ENCODE measurements around the gene CFAP65. TPM values are rescaled to one million over a fixed set of nuclear protein-coding genes. Genes with fewer than 3 reads are reported as not detected.

CFAP65 gene
- total and polyA plus RNA-seq, 2 of the 13 experiments (the other 11 are each of a cell fraction or from before 2014, with no cell fraction given) = 0.05 TPM; not detected in 1

- POLR2A ChIA-PET = interaction anchor here (1.0 kb wide), 1 partner anchor 13 kb away, joined by 3 read pairs; no protein-coding TSS in a partner anchor
- no peaks in the 10 kb centered on the region for H3K79me2 ChIP-seq (ENCODE audit: insufficient read depth, low read length)
- no TSS peak for BruUV-seq (replicated peaks)
- no peaks in the 10 kb centered on the region for H3K9me3 ChIP-seq (ENCODE audit: low read length)
- FAIRE-seq (no peak), DNase-seq (ENCODE audit: low spot score) (no peak), ATAC-seq (no peak)
- peaks cover 64% of the 10 kb centered on the region for H3K4me1 ChIP-seq (ENCODE audit: insufficient read depth, low read length)
- H3K4me2 ChIP-seq (ENCODE audit: low read depth, low read length) = no peak overlapping the region
- intact Hi-C loops (cut with micrococcal nuclease; ENCODE audit: unreplicated experiment) (no loop called here), in situ Hi-C loops (cut with HindIII; ENCODE audit: extremely low pct_ligation_motif_present, low pct_unique_long_range_greater_than_20kb) (no loop called here)
- H3K27me3 ChIP-seq (ENCODE audit: control insufficient read depth in 1 of 2, insufficient read depth in 2 of 2, low read length in 2 of 2) = no peaks in the 10 kb centered on the region
- H3K9ac ChIP-seq (ENCODE audit: insufficient read depth, low read depth, low read length) = no peak overlapping the region
- no peaks in the 10 kb centered on the region; the same call in 1 of the 2 replicates for H4K20me1 ChIP-seq (ENCODE audit: insufficient read depth, low read length)
- CTCF ChIA-PET (ENCODE audit: low intra/inter-chr PET ratio, low total read pairs) = no interaction called here
- H3K27ac ChIP-seq (ENCODE audit: extremely low read length, insufficient read depth, low read length) = no peak overlapping the region
- H3K36me3 ChIP-seq (replicated peaks in 1 of 2; ENCODE audit: control insufficient read depth in 1 of 2, insufficient read depth in 2 of 2, low read length in 2 of 2) = no peaks in the 10 kb centered on the region
- H3K4me3 ChIP-seq (replicated peaks in 1 of 3; ENCODE audit: insufficient read depth in 1 of 3, low read depth in 2 of 3, low read length in 3 of 3) = no peak overlapping the region
- H2AFZ ChIP-seq (ENCODE audit: low read length) = no peak overlapping the region
- TF ChIP-seq HNF1A (IDR thresholded peaks at IDR 0.05; ENCODE audit: low read depth) (no peak), HNF1A (CRISPR knock-in tag; IDR thresholded peaks at IDR 0.05; ENCODE audit: borderline replicate concordance) (no peak), U2AF2 (IDR thresholded peaks at IDR 0.05; ENCODE audit: low read depth, low read length) (no peak), ZFP62 (CRISPR knock-in tag; IDR thresholded peaks at IDR 0.05) (no peak), SRSF1 (optimal IDR thresholded peaks at IDR 0.05; ENCODE audit: low read depth, low read length) (no peak), ZBTB8A (CRISPR knock-in tag; IDR thresholded peaks at IDR 0.05; ENCODE audit: borderline replicate concordance, low read depth) (no peak), ZSCAN29 (CRISPR knock-in tag; conservative IDR thresholded peaks at IDR 0.05) (no peak), NCOA1 (CRISPR knock-in tag; IDR thresholded peaks at IDR 0.05) (no peak), THAP7 (CRISPR knock-in tag; IDR thresholded peaks at IDR 0.05) (no peak), ZBTB21 (CRISPR knock-in tag; IDR thresholded peaks at IDR 0.05) (no peak)
- TF ChIP-seq, protein P1, sequence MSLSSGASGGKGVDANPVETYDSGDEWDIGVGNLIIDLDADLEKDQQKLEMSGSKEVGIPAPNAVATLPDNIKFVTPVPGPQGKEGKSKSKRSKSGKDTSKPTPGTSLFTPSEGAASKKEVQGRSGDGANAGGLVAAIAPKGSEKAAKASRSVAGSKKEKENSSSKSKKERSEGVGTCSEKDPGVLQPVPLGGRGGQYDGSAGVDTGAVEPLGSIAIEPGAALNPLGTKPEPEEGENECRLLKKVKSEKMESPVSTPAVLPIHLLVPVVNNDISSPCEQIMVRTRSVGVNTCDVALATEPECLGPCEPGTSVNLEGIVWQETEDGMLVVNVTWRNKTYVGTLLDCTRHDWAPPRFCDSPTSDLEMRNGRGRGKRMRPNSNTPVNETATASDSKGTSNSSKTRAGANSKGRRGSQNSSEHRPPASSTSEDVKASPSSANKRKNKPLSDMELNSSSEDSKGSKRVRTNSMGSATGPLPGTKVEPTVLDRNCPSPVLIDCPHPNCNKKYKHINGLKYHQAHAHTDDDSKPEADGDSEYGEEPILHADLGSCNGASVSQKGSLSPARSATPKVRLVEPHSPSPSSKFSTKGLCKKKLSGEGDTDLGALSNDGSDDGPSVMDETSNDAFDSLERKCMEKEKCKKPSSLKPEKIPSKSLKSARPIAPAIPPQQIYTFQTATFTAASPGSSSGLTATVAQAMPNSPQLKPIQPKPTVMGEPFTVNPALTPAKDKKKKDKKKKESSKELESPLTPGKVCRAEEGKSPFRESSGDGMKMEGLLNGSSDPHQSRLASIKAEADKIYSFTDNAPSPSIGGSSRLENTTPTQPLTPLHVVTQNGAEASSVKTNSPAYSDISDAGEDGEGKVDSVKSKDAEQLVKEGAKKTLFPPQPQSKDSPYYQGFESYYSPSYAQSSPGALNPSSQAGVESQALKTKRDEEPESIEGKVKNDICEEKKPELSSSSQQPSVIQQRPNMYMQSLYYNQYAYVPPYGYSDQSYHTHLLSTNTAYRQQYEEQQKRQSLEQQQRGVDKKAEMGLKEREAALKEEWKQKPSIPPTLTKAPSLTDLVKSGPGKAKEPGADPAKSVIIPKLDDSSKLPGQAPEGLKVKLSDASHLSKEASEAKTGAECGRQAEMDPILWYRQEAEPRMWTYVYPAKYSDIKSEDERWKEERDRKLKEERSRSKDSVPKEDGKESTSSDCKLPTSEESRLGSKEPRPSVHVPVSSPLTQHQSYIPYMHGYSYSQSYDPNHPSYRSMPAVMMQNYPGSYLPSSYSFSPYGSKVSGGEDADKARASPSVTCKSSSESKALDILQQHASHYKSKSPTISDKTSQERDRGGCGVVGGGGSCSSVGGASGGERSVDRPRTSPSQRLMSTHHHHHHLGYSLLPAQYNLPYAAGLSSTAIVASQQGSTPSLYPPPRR (CRISPR knock-in tag; IDR thresholded peaks at IDR 0.05; ENCODE audit: borderline replicate concordance) = no peak
- TF ChIP-seq, protein P2, sequence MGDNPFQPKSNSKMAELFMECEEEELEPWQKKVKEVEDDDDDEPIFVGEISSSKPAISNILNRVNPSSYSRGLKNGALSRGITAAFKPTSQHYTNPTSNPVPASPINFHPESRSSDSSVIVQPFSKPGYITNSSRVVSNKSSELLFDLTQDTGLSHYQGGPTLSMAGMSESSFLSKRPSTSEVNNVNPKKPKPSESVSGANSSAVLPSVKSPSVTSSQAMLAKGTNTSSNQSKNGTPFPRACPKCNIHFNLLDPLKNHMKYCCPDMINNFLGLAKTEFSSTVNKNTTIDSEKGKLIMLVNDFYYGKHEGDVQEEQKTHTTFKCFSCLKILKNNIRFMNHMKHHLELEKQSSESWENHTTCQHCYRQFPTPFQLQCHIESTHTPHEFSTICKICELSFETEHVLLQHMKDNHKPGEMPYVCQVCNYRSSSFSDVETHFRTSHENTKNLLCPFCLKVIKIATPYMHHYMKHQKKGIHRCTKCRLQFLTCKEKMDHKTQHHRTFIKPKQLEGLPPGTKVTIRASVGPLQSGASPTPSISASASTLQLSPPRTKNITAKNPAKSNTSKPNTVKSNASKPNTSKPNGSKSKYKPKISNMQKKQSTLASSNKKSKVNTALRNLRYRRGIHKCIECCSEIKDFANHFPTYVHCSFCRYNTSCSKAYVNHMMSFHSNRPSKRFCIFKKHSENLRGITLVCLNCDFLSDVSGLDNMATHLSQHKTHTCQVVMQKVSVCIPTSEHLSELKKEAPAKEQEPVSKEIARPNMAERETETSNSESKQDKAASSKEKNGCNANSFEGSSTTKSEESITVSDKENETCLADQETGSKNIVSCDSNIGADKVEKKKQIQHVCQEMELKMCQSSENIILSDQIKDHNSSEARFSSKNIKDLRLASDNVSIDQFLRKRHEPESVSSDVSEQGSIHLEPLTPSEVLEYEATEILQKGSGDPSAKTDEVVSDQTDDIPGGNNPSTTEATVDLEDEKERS (CRISPR knock-in tag; IDR thresholded peaks at IDR 0.05) = no peak
Observed at GRCh38 chr2:219084791-219085190, 43.5 kb upstream of the CFAP65 start.

Measured in HepG2 (cell line).